Keratinocyte (primary cell): ENCODE results near the gene FCRL2.
"Not testable (repeated sequence)": the region's sequence is repeated elsewhere in the genome, so short reads cannot be mapped to it uniquely, and the experiment has no call there.

Experiments used
- EZH2 ChIP-seq: IDR thresholded peaks from one replicate; pipeline ENCODE4 v1.6.1; 2012; ENCODE audit warnings: inconsistent platforms, mild to moderate bottlenecking, low read length, moderate library complexity
- TF ChIP-seq, protein P1 (sequence below), 3 experiments: IDR thresholded peaks in 1 of 3; conservative IDR thresholded peaks in 1 of 3; optimal IDR thresholded peaks in 1 of 3; 2 replicates in 2 of 3; 3 replicates in 1 of 3; pipeline versions ENCODE3 to v1.5.1; 2011; ENCODE audit warnings: low read length in 3 of 3, mild to moderate bottlenecking in 3 of 3, moderate library complexity in 2 of 3, control low read depth in 1 of 3, inconsistent platforms in 1 of 3; ENCODE audit not compliant: insufficient read depth in 2 of 3; ENCODE audit errors: extremely low read depth in 1 of 3

DNA sequence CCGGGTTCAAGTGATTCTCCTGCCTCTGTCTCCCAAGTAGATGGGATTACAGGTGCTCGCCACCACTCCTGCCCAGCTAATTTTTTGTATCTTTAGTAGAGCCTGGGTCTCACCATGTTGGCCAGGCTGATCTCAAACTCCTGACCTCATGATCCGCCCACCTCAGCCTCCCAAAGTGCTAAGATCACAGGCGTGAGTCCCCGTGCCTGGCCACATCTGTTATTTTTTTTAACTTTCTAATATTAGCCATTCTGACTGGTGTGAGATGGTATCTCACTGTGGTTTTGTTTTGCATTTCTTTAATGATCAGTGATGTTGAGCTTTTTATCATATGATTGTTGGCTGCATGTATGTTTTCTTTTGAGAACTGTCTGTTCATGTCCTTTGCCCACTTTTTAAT lies 40.9 kb downstream of the FCRL2 start:
- TF ChIP-seq, protein P1, sequence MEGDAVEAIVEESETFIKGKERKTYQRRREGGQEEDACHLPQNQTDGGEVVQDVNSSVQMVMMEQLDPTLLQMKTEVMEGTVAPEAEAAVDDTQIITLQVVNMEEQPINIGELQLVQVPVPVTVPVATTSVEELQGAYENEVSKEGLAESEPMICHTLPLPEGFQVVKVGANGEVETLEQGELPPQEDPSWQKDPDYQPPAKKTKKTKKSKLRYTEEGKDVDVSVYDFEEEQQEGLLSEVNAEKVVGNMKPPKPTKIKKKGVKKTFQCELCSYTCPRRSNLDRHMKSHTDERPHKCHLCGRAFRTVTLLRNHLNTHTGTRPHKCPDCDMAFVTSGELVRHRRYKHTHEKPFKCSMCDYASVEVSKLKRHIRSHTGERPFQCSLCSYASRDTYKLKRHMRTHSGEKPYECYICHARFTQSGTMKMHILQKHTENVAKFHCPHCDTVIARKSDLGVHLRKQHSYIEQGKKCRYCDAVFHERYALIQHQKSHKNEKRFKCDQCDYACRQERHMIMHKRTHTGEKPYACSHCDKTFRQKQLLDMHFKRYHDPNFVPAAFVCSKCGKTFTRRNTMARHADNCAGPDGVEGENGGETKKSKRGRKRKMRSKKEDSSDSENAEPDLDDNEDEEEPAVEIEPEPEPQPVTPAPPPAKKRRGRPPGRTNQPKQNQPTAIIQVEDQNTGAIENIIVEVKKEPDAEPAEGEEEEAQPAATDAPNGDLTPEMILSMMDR (optimal IDR thresholded peaks at IDR 0.05 in 1 of 3, IDR thresholded peaks at IDR 0.05 in 1 of 3, conservative IDR thresholded peaks at IDR 0.05 in 1 of 3; ENCODE audit: extremely low read depth in 1 of 3, insufficient read depth in 2 of 3, low read length in 3 of 3): not testable (repeated sequence)
- TF ChIP-seq EZH2: not testable (repeated sequence)
